ENCODE measurements around the gene IGSF21.

The IGSF21 gene

DNA sequence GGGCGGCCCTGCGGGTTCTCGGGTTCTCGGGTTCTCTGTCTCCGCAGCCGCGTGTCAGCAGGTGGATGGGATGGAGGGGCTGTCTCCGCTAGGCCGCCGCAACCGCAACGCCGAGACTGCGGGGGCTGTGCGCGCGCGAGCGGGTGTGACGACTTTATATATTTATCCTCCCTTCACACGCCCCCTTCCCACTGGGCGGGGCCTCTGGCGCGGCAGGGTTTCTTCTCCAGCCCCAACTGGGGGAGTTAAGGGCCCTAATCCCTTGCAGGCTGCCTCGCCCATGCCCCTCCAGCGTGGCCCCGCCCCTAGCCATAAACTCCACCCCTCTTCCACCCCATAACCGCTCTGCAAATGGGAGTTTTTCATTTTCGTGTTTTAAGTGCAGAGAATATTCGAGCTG is 3.4 kb downstream of the IGSF21 start:
- Histone ChIP-seq H3K9me3 (ENCODE audit: severe bottlenecking) (no peaks in the 10 kb centered on the region), H3K27me3 (ENCODE audit: insufficient read depth, low read depth, severe bottlenecking) (peaks cover 17% of the 10 kb centered on the region), H3K4me3 (ENCODE audit: low read depth, low read length) (peak overlapping the region; percentile 43), H3K27ac (no peak overlapping the region), H3K36me3 (no peaks in the 10 kb centered on the region)
- peak; percentile 83 for DNase-seq
- TF ChIP-seq, protein P1, sequence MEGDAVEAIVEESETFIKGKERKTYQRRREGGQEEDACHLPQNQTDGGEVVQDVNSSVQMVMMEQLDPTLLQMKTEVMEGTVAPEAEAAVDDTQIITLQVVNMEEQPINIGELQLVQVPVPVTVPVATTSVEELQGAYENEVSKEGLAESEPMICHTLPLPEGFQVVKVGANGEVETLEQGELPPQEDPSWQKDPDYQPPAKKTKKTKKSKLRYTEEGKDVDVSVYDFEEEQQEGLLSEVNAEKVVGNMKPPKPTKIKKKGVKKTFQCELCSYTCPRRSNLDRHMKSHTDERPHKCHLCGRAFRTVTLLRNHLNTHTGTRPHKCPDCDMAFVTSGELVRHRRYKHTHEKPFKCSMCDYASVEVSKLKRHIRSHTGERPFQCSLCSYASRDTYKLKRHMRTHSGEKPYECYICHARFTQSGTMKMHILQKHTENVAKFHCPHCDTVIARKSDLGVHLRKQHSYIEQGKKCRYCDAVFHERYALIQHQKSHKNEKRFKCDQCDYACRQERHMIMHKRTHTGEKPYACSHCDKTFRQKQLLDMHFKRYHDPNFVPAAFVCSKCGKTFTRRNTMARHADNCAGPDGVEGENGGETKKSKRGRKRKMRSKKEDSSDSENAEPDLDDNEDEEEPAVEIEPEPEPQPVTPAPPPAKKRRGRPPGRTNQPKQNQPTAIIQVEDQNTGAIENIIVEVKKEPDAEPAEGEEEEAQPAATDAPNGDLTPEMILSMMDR (IDR thresholded peaks at IDR 0.05; ENCODE audit: low read depth, low read length): no peak

DNA sequence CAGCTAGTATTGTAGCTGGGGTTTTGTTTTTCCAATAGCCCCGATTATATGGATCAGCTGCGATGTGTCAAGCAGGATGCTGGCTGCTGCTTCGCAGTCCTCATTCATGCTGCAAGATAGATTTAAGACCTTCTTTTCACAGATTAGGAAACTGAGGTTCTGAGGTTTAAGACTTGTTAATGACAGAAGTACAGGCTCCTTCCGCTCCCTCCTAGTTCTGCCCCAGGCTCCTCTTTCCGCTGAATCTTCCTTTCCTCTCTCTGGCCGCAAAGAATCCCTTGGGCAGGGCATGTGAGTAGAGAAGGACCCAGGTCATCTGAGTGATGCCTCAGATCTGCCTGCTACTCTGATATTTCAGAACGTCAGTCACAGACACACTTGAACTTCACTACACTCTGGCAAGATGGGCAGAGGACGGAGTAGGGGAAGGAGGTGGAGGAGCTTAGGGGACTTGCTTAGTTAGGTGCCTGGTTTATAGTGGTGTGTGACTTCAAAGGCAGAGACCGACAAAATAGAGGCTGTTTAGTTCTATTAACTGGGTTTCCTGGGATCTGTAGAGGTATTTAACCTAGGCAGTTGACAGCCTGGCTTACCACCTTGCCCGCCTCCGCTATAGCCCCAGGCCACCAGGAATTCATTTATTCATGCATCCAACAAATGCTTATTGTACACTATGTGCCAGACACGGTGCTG is 4.2 kb downstream of the IGSF21 start:
- DNase-seq: no peak
- Histone ChIP-seq H3K27me3 (ENCODE audit: insufficient read depth, low read depth, severe bottlenecking) (peaks cover 17% of the 10 kb centered on the region), H3K4me3 (ENCODE audit: low read depth, low read length) (no peak overlapping the region), H3K36me3 (no peaks in the 10 kb centered on the region), H3K27ac (no peak overlapping the region), H3K9me3 (ENCODE audit: severe bottlenecking) (no peaks in the 10 kb centered on the region)
- TF ChIP-seq, protein P1 (IDR thresholded peaks at IDR 0.05; ENCODE audit: low read depth, low read length): no peak

DNA sequence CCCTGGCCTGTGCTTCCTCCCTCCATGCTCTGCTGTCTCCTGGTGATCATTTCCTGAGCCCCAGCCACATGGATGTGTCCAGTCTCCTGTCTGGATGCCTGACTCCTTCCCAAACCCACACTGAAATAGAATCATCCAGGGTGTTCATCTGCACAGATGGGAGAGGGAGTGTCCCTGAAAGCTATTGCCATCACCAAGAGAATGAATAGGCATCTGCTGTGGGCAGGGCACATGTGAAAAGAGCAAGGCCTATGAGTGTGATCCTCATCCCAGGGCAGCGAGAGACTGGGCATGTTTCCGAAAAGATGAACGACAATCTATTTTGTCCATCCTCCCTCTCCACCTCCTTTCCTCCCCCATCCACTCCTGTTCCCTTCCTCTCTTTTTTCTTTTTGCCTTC is 5.0 kb downstream of the IGSF21 start:
- Histone ChIP-seq H3K27me3 (ENCODE audit: insufficient read depth, low read depth, severe bottlenecking) (peaks cover 17% of the 10 kb centered on the region), H3K4me3 (ENCODE audit: low read depth, low read length) (no peak overlapping the region), H3K27ac (no peak overlapping the region), H3K9me3 (ENCODE audit: severe bottlenecking) (no peaks in the 10 kb centered on the region), H3K36me3 (no peaks in the 10 kb centered on the region)
- DNase-seq: no peak
- TF ChIP-seq, protein P1 (IDR thresholded peaks at IDR 0.05; ENCODE audit: low read depth, low read length): no peak

DNA sequence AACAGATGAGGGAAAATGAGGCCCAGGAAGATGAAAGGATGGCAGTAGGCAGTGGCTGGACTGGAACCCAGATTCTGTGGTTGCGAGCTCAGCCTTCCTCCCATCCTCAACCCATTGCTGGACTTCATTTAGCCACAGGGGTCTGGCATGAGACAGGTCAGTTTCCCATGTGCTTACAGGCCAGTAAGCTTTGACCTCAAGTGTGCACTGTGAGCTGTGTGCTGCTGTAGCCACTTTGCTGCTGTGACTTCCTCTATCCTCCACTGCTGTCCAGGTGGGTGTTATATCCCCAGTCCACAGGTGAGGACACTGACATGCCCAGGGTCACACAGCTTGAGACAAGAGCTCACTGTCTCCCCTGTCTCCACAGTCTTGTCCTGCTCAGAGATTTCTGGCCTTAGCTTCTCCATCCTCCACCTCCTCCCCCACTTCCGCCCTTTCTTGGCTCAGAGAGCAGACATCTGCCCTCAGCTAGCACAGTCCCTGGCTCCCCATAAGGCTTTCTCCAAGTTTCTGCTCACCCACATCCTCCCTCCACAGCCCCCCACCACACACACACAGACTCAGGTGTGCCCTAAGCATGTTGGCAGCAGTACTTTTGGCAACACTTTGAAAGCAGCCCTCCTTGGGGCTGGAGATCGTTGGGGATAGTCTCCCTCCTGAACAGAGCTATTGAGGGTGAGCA is 7.3 kb downstream of the IGSF21 start:
- no peaks in the 10 kb centered on the region for H3K27me3 ChIP-seq (ENCODE audit: insufficient read depth, low read depth, severe bottlenecking)
- H3K27ac ChIP-seq: no peak overlapping the region
- no peak for DNase-seq
- no peaks in the 10 kb centered on the region for H3K9me3 ChIP-seq (ENCODE audit: severe bottlenecking)
- TF ChIP-seq, protein P1 (IDR thresholded peaks at IDR 0.05; ENCODE audit: low read depth, low read length): no peak
- no peaks in the 10 kb centered on the region for H3K36me3 ChIP-seq
- no peak overlapping the region for H3K4me3 ChIP-seq (ENCODE audit: low read depth, low read length)

DNA sequence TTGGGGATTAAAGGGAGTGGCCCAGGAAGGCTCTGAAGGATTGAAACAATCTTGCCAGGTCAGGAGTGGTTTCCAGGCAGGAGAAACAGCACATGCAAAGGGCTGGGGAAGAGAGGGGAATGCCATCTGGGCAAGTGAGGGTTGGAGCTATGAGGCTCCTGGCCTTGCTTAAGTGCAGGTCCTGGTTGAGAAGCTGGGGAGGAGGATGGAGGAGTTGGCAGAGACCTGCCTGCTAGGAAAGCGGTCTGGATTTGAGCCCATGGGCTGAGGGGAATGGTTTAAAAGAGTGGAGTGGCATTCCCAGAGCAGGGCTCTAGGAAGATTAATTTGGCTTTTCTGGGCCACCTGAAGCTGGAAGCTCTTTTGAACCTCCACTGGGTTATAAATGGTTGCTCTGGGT is 9.2 kb downstream of the IGSF21 start:
- Histone ChIP-seq H3K9me3 (ENCODE audit: severe bottlenecking) (no peaks in the 10 kb centered on the region), H3K27me3 (ENCODE audit: insufficient read depth, low read depth, severe bottlenecking) (no peaks in the 10 kb centered on the region), H3K4me3 (ENCODE audit: low read depth, low read length) (no peak overlapping the region), H3K27ac (no peak overlapping the region), H3K36me3 (no peaks in the 10 kb centered on the region)
- TF ChIP-seq, protein P1 (IDR thresholded peaks at IDR 0.05; ENCODE audit: low read depth, low read length): no peak
- DNase-seq: peak; percentile 33

All from WERI-Rb-1 (cell line).